Testis (tissue), 2 donors: ENCODE data around the gene LYSMD4.

ENCODE experiments used
- POLR2A ChIP-seq: fragments of 450-650 bp; IDR thresholded peaks from one replicate; pipeline ENCODE4 v1.6.1; 2017; ENCODE audit warnings: antibody characterized with exemption, mild to moderate bottlenecking, moderate library complexity
- TF ChIP-seq, protein P1 (sequence below), 3 experiments: fragments of 450-650 bp in 2 of 3; fragments of 200-600 bp in 1 of 3; sonication (generic) in 1 of 3; IDR thresholded peaks; one replicate each; pipeline ENCODE4 v1.5.1; 2016 to 2019; ENCODE audit warnings: antibody characterized with exemption in 3 of 3, mild to moderate bottlenecking in 2 of 3, moderate library complexity in 1 of 3

DNA sequence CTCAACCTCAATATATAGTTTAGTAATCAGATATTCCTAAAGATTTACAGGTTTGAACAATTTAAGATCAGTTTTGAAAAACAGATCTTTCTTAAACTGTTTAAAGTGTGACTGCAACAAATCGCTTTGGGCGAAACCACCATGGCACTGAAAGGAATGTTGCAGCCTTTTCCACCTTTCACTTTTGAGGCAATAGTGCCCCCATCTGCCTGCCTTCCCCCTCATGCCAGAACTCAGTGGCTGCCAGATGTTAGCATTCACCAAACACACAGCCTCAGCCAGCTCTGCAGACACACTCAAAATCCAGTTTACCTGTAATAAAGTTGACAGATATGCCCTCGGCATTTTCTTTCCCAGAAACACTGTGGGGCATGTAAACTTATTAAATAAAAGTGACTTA is 3.3 kb downstream of the LYSMD4 start:
- TF ChIP-seq, protein P1, sequence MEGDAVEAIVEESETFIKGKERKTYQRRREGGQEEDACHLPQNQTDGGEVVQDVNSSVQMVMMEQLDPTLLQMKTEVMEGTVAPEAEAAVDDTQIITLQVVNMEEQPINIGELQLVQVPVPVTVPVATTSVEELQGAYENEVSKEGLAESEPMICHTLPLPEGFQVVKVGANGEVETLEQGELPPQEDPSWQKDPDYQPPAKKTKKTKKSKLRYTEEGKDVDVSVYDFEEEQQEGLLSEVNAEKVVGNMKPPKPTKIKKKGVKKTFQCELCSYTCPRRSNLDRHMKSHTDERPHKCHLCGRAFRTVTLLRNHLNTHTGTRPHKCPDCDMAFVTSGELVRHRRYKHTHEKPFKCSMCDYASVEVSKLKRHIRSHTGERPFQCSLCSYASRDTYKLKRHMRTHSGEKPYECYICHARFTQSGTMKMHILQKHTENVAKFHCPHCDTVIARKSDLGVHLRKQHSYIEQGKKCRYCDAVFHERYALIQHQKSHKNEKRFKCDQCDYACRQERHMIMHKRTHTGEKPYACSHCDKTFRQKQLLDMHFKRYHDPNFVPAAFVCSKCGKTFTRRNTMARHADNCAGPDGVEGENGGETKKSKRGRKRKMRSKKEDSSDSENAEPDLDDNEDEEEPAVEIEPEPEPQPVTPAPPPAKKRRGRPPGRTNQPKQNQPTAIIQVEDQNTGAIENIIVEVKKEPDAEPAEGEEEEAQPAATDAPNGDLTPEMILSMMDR (IDR thresholded peaks at IDR 0.05): no peak
- TF ChIP-seq POLR2A: no peak
